ENCODE measurements around the gene ANXA11. TPM values are rescaled to one million over a fixed set of nuclear protein-coding genes. Genes with fewer than 3 reads are reported as not detected.

ANXA11 gene
- total and polyA plus RNA-seq, 2 of the 8 experiments (the other 6 are each of a cell fraction or from before 2014, with no cell fraction given) = 40.5 to 84.9 TPM

DNA sequence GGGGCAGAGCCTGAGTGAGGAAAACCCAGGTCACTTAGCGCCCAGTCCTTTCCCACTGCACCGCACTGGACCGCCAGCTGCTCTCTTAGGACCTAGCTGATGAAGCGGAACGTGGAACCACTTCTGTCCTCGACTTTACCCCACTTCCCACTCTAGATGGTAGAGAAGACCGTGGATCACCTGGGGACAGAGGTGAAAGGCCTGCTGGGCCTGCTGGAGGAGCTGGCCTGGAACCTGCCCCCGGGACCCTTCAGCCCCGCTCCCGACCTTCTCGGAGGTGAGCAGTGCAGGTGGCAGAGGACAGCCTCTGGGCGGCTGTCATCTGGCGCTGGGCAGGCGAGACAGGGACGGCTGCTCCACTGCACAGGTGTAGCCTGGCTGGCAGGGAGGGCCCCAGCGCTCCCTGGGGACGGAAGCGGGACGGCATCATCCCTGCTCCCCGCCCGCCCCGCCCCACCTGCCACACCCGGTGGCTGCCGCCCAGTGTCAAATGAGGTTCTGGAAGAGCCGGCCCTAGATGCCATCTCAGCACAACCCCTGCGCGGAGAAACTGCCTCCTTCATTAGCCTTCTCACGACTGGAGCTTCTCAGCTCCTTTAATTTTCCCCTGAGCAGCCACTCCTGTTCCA, 61.2 kb downstream of the ANXA11 start (continued):
- TF ChIP-seq, protein P1, sequence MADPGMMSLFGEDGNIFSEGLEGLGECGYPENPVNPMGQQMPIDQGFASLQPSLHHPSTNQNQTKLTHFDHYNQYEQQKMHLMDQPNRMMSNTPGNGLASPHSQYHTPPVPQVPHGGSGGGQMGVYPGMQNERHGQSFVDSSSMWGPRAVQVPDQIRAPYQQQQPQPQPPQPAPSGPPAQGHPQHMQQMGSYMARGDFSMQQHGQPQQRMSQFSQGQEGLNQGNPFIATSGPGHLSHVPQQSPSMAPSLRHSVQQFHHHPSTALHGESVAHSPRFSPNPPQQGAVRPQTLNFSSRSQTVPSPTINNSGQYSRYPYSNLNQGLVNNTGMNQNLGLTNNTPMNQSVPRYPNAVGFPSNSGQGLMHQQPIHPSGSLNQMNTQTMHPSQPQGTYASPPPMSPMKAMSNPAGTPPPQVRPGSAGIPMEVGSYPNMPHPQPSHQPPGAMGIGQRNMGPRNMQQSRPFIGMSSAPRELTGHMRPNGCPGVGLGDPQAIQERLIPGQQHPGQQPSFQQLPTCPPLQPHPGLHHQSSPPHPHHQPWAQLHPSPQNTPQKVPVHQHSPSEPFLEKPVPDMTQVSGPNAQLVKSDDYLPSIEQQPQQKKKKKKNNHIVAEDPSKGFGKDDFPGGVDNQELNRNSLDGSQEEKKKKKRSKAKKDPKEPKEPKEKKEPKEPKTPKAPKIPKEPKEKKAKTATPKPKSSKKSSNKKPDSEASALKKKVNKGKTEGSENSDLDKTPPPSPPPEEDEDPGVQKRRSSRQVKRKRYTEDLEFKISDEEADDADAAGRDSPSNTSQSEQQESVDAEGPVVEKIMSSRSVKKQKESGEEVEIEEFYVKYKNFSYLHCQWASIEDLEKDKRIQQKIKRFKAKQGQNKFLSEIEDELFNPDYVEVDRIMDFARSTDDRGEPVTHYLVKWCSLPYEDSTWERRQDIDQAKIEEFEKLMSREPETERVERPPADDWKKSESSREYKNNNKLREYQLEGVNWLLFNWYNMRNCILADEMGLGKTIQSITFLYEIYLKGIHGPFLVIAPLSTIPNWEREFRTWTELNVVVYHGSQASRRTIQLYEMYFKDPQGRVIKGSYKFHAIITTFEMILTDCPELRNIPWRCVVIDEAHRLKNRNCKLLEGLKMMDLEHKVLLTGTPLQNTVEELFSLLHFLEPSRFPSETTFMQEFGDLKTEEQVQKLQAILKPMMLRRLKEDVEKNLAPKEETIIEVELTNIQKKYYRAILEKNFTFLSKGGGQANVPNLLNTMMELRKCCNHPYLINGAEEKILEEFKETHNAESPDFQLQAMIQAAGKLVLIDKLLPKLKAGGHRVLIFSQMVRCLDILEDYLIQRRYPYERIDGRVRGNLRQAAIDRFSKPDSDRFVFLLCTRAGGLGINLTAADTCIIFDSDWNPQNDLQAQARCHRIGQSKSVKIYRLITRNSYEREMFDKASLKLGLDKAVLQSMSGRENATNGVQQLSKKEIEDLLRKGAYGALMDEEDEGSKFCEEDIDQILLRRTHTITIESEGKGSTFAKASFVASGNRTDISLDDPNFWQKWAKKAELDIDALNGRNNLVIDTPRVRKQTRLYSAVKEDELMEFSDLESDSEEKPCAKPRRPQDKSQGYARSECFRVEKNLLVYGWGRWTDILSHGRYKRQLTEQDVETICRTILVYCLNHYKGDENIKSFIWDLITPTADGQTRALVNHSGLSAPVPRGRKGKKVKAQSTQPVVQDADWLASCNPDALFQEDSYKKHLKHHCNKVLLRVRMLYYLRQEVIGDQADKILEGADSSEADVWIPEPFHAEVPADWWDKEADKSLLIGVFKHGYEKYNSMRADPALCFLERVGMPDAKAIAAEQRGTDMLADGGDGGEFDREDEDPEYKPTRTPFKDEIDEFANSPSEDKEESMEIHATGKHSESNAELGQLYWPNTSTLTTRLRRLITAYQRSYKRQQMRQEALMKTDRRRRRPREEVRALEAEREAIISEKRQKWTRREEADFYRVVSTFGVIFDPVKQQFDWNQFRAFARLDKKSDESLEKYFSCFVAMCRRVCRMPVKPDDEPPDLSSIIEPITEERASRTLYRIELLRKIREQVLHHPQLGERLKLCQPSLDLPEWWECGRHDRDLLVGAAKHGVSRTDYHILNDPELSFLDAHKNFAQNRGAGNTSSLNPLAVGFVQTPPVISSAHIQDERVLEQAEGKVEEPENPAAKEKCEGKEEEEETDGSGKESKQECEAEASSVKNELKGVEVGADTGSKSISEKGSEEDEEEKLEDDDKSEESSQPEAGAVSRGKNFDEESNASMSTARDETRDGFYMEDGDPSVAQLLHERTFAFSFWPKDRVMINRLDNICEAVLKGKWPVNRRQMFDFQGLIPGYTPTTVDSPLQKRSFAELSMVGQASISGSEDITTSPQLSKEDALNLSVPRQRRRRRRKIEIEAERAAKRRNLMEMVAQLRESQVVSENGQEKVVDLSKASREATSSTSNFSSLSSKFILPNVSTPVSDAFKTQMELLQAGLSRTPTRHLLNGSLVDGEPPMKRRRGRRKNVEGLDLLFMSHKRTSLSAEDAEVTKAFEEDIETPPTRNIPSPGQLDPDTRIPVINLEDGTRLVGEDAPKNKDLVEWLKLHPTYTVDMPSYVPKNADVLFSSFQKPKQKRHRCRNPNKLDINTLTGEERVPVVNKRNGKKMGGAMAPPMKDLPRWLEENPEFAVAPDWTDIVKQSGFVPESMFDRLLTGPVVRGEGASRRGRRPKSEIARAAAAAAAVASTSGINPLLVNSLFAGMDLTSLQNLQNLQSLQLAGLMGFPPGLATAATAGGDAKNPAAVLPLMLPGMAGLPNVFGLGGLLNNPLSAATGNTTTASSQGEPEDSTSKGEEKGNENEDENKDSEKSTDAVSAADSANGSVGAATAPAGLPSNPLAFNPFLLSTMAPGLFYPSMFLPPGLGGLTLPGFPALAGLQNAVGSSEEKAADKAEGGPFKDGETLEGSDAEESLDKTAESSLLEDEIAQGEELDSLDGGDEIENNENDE (IDR thresholded peaks at IDR 0.05; ENCODE audit: insufficient replicate concordance, low read length) = no peak
- TF ChIP-seq RBBP5 (IDR thresholded peaks at IDR 0.05; ENCODE audit: borderline replicate concordance, low read depth, low read length) (no peak), RAD21 (IDR thresholded peaks at IDR 0.05 in 1 of 2, conservative IDR thresholded peaks at IDR 0.05 in 1 of 2; ENCODE audit: low read depth in 2 of 2, low read length in 2 of 2) (no peak), GTF2F1 (IDR thresholded peaks at IDR 0.05; ENCODE audit: borderline replicate concordance, low read depth, low read length) (no peak)
